Activated naive CD4-positive, alpha-beta T cell treated with anti-CD3 and anti-CD28 coated beads, Interleukin-2, amount 10 ng/mL, durations not matched to agents 7 days and 5 days (primary cell): ENCODE data around the gene ZSWIM1.
"Not testable (repeated sequence)": the region's sequence is repeated elsewhere in the genome, so short reads cannot be mapped to it uniquely, and the experiment has no call there.

Experiments used
- CTCF ChIA-PET: fragments of 350-600 bp; sonication (Branson Sonifier 250); formaldehyde crosslinking; loops from one replicate; lab custom pipeline; 2021; ENCODE audit warnings: antibody characterized with exemption; lab: Charles Lee
- DNase-seq: peaks from one replicate; pipeline ENCODE4 v3.0.0-alpha.2; 2020
- H3K27ac Mint-ChIP-seq: one replicate; pipeline ENCODE4 v1.8.0; 2021; ENCODE audit warnings: mild to moderate bottlenecking, moderate library complexity, mixed read lengths
- H3K27me3 Mint-ChIP-seq: one replicate; pipeline ENCODE4 v1.8.0; 2021; ENCODE audit warnings: mild to moderate bottlenecking, mixed read lengths
- H3K36me3 Mint-ChIP-seq: one replicate; pipeline ENCODE4 v1.8.0; 2021; ENCODE audit warnings: mixed read lengths
- H3K4me1 Mint-ChIP-seq: one replicate; pipeline ENCODE4 v1.8.0; 2021; ENCODE audit warnings: mixed read lengths
- H3K4me3 Mint-ChIP-seq: one replicate; pipeline ENCODE4 v1.8.0; 2021; ENCODE audit warnings: mild to moderate bottlenecking, moderate library complexity, mixed read lengths
- H3K9me3 Mint-ChIP-seq: one replicate; pipeline ENCODE4 v1.8.0; 2021; ENCODE audit warnings: mixed read lengths

ZSWIM1 gene

DNA sequence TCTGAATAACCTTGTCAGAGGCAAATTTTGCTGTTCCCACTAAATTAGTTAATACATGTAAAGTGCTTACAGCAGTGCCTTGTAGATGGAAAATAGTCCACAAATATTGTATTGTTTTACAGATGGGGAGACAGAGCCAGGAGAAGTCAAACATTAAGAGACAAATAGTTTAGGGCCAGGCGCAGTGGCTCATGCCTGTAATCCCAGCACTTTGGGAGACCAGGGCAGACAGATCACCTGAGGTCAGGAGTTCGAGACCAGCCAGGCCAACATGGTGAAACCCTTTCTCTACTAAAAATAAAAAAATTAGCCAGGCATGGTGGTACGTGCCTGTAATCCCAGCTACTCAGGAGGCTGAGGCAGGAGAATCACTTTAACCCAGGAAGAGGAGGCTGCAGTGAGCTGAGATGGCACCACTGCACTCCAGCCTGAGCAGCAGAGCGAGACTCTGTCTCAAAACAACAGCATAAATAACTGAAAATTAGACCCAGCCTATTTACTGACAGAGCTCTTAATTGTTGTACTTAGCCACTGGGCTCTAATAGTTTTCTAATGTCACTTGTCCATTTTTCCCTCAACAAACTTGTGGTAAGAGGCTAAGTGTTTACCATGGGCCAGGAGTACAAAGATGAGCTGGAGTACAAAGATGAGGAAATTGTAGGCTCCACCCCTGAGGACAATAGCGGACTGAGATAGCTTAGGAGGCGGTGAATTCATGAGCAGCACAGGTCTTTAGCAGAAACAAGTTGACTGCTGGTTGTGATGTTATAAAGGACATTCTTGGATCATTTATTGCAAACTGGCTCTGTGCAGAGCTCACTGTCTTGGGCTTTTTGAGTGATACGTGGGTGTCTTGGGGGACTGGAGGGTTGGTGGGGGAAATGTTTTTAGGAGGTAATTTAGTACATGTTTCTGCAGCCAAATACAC, 17.2 kb upstream of the ZSWIM1 start:
- peaks cover 8% of the 10 kb centered on the region for H3K36me3 Mint-ChIP-seq
- DNase-seq = no peak
- H3K4me1 Mint-ChIP-seq = peaks cover 13% of the 10 kb centered on the region
- CTCF ChIA-PET = interaction anchor here (2.0 kb wide), 1 partner anchor 65 kb away, joined by 6 read pairs; no protein-coding TSS in a partner anchor
- no peak overlapping the region for H3K4me3 Mint-ChIP-seq
- no peaks in the 10 kb centered on the region for H3K9me3 Mint-ChIP-seq
- H3K27ac Mint-ChIP-seq = no peak overlapping the region
- no peaks in the 10 kb centered on the region for H3K27me3 Mint-ChIP-seq

- CTCF ChIA-PET = no interaction called here
- H3K27me3 Mint-ChIP-seq = no peaks in the 10 kb centered on the region
- no peak overlapping the region for H3K27ac Mint-ChIP-seq
- peaks cover 2% of the 10 kb centered on the region for H3K4me1 Mint-ChIP-seq
- H3K36me3 Mint-ChIP-seq = no peaks in the 10 kb centered on the region
- no peak overlapping the region for H3K4me3 Mint-ChIP-seq
- H3K9me3 Mint-ChIP-seq = no peaks in the 10 kb centered on the region
- no peak for DNase-seq
These were observed 14.6 kb upstream of the ZSWIM1 start for GRCh38 chr20:45866454-45866853.

DNA sequence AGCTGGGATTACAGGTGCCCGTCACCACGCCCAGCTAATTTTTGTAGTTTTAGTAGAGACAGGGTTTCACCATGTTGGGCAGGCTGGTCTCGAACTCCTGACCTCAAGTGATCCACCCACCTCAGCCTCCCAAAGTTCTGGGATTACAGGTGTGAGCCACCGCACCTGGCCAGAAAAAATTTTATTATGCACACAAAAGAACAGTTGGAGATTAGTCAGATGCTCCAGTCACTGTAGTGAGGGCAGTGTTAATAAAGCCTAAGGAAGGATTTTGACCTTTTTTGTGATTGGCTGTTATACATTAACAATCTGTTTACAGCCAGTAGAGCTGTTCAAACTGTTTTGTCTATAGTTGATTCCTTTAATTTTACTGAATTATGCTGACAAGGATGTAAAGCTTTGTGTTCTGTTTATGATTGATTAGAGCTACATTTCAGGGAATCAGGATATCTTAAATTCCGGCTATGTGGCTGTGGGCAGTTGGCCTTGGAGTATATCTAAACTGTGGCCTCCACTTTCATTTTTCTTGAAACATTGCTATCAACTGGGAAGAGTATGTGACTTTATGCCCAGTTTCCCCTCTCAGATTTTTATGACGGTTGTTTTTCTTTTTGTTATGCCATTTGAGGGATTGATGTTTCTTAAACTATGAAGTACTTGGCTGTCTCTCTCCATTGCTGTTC, 13.8 kb upstream of the ZSWIM1 start:
- Mint-ChIP-seq H3K9me3 (no peaks in the 10 kb centered on the region), H3K36me3 (peaks cover 2% of the 10 kb centered on the region), H3K4me3 (no peak overlapping the region), H3K4me1 (peaks cover 2% of the 10 kb centered on the region), H3K27me3 (no peaks in the 10 kb centered on the region), H3K27ac (no peak overlapping the region)
- no peak for DNase-seq
- CTCF ChIA-PET = no interaction called here

GRCh38 chr20:45867819-45868176, 13.2 kb upstream of the ZSWIM1 start:
- no peak for DNase-seq
- CTCF ChIA-PET = no interaction called here
- Mint-ChIP-seq H3K4me1 (peaks cover 2% of the 10 kb centered on the region), H3K4me3 (no peak overlapping the region), H3K36me3 (peaks cover 4% of the 10 kb centered on the region), H3K9me3 (no peaks in the 10 kb centered on the region), H3K27me3 (no peaks in the 10 kb centered on the region), H3K27ac (no peak overlapping the region)

DNA sequence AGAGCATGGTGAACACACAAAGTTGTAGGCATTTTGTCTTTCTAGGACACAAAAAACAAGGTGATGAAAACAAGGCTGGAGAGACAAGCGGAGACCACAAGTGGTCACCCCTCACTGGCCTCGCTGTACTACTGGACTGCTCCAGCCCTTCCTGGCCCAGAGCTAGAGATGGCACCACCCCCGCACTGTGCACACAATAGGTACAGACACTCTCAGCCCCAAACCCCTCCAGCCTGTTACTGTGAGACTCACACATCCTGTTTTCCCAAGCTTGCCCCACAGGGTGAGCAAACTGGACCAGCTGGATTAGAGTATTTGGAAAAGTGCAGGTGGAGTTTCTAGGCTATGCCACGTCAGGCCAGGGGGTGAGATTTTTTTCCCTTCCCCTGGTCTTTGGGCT, 8.4 kb upstream of the ZSWIM1 start:
- no peaks in the 10 kb centered on the region for H3K4me1 Mint-ChIP-seq
- peaks cover 8% of the 10 kb centered on the region for H3K36me3 Mint-ChIP-seq
- no peaks in the 10 kb centered on the region for H3K27me3 Mint-ChIP-seq
- DNase-seq = no peak
- no peak overlapping the region for H3K27ac Mint-ChIP-seq
- H3K4me3 Mint-ChIP-seq = no peak overlapping the region
- CTCF ChIA-PET = no interaction called here
- H3K9me3 Mint-ChIP-seq = no peaks in the 10 kb centered on the region

GRCh38 chr20:45873409-45874103, 7.5 kb upstream of the ZSWIM1 start:
- H3K4me1 Mint-ChIP-seq = no peaks in the 10 kb centered on the region
- no peaks in the 10 kb centered on the region for H3K9me3 Mint-ChIP-seq
- H3K4me3 Mint-ChIP-seq = no peak overlapping the region
- DNase-seq = no peak
- H3K27ac Mint-ChIP-seq = no peak overlapping the region
- peaks cover 11% of the 10 kb centered on the region for H3K36me3 Mint-ChIP-seq
- H3K27me3 Mint-ChIP-seq = no peaks in the 10 kb centered on the region
- CTCF ChIA-PET = no interaction called here

DNA sequence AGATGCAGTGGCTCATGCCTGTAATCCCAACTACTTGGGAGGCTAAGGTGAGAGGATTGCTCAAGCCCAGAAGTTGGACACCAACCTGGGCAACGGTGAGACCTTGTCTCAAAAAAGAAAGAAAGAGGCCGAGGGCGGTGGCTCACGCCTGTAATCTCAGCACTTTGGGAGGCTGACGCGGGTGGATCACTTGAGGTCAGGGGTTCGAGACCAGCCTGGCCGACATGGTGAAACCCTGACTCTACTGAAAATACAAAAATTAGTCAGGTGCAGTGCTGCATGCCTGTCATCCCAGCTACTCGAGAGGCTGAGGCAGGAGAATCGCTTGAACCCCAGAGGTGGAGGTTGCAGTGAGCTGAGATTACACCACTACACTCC, 6.9 kb upstream of the ZSWIM1 start:
- DNase-seq, H3K9me3 Mint-ChIP-seq, H3K4me1 Mint-ChIP-seq, H3K27me3 Mint-ChIP-seq, CTCF ChIA-PET, H3K4me3 Mint-ChIP-seq, H3K27ac Mint-ChIP-seq: not testable (repeated sequence)
- H3K36me3 Mint-ChIP-seq = peaks cover 11% of the 10 kb centered on the region

DNA sequence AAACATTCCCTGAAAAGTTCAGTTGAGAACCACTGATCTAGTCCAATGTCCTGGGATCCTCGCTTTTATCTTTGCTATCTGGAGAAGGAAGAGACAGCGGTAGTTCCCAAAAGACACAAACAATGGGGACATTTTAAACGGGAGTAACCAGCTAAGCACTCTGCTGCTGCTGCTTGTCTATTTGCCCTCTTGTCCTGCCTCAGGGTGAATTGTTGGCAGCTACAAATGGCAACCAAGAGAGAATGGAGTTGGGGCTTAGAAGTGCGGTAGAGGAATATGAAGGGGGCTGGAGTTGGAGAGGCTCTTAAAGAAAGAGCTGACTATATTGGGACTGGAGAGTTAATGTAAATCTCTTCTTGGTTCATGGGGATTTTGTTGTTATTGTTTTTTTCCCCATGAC, 6.5 kb upstream of the ZSWIM1 start:
- no peaks in the 10 kb centered on the region for H3K4me1 Mint-ChIP-seq
- DNase-seq = no peak
- H3K27me3 Mint-ChIP-seq = no peaks in the 10 kb centered on the region
- no peaks in the 10 kb centered on the region for H3K9me3 Mint-ChIP-seq
- H3K4me3 Mint-ChIP-seq = no peak overlapping the region
- CTCF ChIA-PET = no interaction called here
- H3K27ac Mint-ChIP-seq = no peak overlapping the region
- H3K36me3 Mint-ChIP-seq = peaks cover 11% of the 10 kb centered on the region

- no peak for DNase-seq
- CTCF ChIA-PET = interaction anchor here (0.6 kb wide), 1 partner anchor 1417 kb away, joined by 4 read pairs; no protein-coding TSS in a partner anchor
- H3K36me3 Mint-ChIP-seq = peaks cover 18% of the 10 kb centered on the region
- no peaks in the 10 kb centered on the region for H3K9me3 Mint-ChIP-seq
- no peak overlapping the region for H3K27ac Mint-ChIP-seq
- no peak overlapping the region for H3K4me3 Mint-ChIP-seq
- peaks cover 22% of the 10 kb centered on the region for H3K4me1 Mint-ChIP-seq
- no peaks in the 10 kb centered on the region for H3K27me3 Mint-ChIP-seq
These were observed 2.8 kb upstream of the ZSWIM1 start for GRCh38 chr20:45878076-45878761.

DNA sequence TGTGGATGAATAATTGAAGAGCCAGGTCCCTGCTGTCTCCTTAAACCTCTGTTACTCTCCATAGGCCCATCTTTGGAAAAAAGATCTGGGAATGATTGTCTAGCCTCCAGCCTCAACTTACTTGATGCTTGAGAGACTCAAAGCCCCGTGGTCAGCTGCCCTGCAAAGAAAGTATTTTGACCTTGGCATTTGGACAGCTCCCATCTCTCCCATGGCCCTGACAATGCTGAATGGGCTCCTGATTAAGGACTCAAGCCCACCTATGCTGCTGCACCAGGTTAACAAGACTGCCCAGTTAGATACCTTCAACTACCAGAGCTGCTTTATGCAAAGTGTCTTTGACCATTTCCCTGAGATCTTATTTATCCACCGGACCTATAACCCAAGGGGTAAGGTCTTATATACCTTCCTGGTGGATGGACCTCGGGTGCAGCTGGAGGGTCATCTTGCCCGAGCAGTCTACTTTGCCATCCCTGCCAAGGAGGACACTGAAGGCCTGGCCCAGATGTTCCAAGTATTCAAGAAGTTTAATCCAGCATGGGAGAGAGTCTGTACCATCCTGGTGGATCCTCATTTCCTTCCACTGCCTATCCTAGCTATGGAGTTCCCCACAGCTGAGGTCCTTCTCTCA, 1.6 kb downstream of the ZSWIM1 start:
- peaks cover 25% of the 10 kb centered on the region for H3K36me3 Mint-ChIP-seq
- peaks cover 45% of the 10 kb centered on the region for H3K4me1 Mint-ChIP-seq
- H3K4me3 Mint-ChIP-seq = peak overlapping the region; percentile 49
- H3K27me3 Mint-ChIP-seq = no peaks in the 10 kb centered on the region
- no peaks in the 10 kb centered on the region for H3K9me3 Mint-ChIP-seq
- CTCF ChIA-PET = interaction anchor here (2.1 to 2.8 kb wide), 2 partner anchors 8 to 83 kb away, joined by 7 to 8 read pairs; partner anchors contain the start of gene NEURL2
- no peak for DNase-seq
- no peak overlapping the region for H3K27ac Mint-ChIP-seq

DNA sequence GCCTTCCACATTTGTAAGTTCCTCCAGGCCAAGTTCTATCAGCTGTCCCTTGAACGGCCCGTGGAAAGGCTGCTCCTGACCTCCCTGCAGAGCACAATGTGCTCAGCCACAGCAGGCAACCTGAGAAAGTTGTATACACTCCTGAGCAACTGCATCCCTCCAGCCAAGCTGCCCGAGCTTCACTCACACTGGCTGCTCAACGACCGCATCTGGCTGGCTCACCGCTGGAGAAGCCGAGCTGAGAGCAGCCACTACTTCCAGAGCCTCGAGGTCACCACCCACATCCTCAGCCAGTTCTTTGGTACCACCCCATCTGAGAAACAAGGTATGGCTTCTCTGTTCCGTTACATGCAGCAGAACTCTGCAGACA, 2.1 kb downstream of the ZSWIM1 start:
- Mint-ChIP-seq H3K27me3 (no peaks in the 10 kb centered on the region), H3K9me3 (no peaks in the 10 kb centered on the region), H3K36me3 (peaks cover 25% of the 10 kb centered on the region), H3K4me3 (peak overlapping the region; percentile 27), H3K4me1 (peaks cover 45% of the 10 kb centered on the region), H3K27ac (no peak overlapping the region)
- DNase-seq = no peak
- CTCF ChIA-PET = interaction anchor here (2.8 kb wide), 1 partner anchor 83 kb away, joined by 7 read pairs; no protein-coding TSS in a partner anchor

DNA sequence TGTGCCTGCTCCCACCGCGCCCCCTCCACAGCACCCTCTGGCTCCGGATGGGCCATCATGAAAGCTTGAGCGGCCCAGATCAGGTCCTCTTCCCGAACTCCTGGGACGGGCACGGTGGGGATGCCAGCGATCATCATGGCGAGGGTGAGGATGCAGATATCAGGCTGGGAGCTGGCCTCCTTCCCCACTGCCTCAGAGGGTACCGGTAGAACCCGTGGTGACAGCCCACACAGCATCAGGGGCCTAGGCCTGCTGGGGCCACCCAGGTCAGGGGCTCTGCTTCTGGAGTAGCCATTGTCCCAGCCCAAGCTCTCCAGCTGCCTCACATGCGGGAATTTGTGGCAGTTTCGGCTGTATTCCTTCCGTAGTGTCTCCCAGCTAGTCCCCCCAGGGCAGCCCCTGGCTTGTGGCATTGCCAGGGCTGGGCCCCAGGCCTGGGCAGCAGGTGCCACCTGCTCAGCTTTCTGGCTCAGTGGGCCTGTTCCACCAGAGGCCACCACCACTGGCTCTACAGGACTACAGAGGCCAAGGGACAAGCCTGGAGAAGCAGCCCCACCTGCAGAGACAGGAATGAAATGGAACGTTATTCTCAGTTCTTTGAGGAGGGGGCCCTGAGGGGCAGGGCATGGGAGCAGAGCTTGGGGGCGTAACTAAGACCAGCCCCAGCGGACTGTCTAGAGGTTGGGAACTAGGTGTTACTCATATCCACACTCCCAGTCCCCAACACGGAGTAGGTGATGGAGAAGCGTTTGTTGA, 5.7 kb downstream of the ZSWIM1 start:
- H3K36me3 Mint-ChIP-seq = peaks cover 19% of the 10 kb centered on the region
- no peaks in the 10 kb centered on the region for H3K9me3 Mint-ChIP-seq
- CTCF ChIA-PET = interaction anchor here (1.0 kb wide), 1 partner anchor 54 kb away, joined by 3 read pairs; the partner anchor contains the start of gene SNX21
- DNase-seq = no peak
- H3K4me1 Mint-ChIP-seq = peaks cover 49% of the 10 kb centered on the region
- peaks cover 14% of the 10 kb centered on the region for H3K27me3 Mint-ChIP-seq
- H3K4me3 Mint-ChIP-seq = no peak overlapping the region
- no peak overlapping the region for H3K27ac Mint-ChIP-seq

DNA sequence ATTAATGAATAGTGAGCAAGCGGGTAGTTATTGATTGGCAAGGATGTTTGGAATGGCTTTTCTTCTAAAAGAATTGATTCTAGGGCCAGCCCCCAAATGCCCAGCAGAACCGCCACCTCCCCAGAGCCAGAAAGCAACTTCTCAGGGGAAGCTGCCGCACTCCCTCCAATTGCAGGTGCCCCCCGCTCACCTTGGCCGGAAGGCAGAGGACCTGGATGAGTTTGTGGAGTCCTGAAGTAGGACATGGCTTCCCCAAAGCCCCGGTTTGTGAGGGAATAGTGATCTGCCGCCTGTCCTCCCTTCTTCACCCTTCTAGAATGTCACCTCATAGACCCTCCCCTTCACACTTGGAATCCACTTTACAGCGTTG, 6.3 kb downstream of the ZSWIM1 start, which contains the start of gene SPATA25:
TSS of gene SPATA25 (minus strand) at position 277 of the 370 bp plus-strand sequence. CDS start at position 245, 32 bp downstream.
- H3K27ac Mint-ChIP-seq = no peak within 1 kb of the TSS

More for the DNA sequence above, 6.3 kb downstream of the ZSWIM1 start, which contains the start of gene SPATA25:
- H3K4me1 Mint-ChIP-seq = peaks cover 50% of the 10 kb centered on the region
- DNase-seq = no peak
- H3K9me3 Mint-ChIP-seq = no peaks in the 10 kb centered on the region
- no peak within 1 kb of the TSS for H3K4me3 Mint-ChIP-seq
- peaks cover 14% of the 10 kb centered on the region for H3K27me3 Mint-ChIP-seq
- H3K36me3 Mint-ChIP-seq = peaks cover 19% of the 10 kb centered on the region
- CTCF ChIA-PET = interaction anchor here (1.0 kb wide), 1 partner anchor 54 kb away, joined by 3 read pairs; the partner anchor contains the start of gene SNX21
